BLaER1 treated with 17β-estradiol and CSF1 and Interleukin-3, amounts not matched to agents 10 nM and 100 nM (cell line): ENCODE data around the gene TEK.

Source experiments
- H3K27ac ChIP-seq, 11 experiments: shearing (Covaris generic); formaldehyde crosslinking; 2 replicates each; pipeline ENCODE4 v1.8.1; 2022
- H3K27me3 ChIP-seq, 11 experiments: shearing (Covaris generic); formaldehyde crosslinking; 2 replicates each; pipeline ENCODE4 v1.8.1; 2022
- H3K36me3 ChIP-seq, 11 experiments: shearing (Covaris generic); formaldehyde crosslinking; 2 replicates each; pipeline ENCODE4 v1.8.1; 2022
- H3K4me1 ChIP-seq, 10 experiments: shearing (Covaris generic); formaldehyde crosslinking; 2 replicates each; pipeline ENCODE4 v1.8.1; 2022
- H3K4me2 ChIP-seq, 11 experiments: shearing (Covaris generic); formaldehyde crosslinking; 2 replicates each; pipeline ENCODE4 v1.8.1; 2022
- H3K4me3 ChIP-seq, 10 experiments: shearing (Covaris generic); formaldehyde crosslinking; 2 replicates each; pipeline ENCODE4 v1.8.1; 2022
- H3K9ac ChIP-seq, 11 experiments: shearing (Covaris generic); formaldehyde crosslinking; 2 replicates each; pipeline ENCODE4 v1.8.1; 2022
- H3K9me3 ChIP-seq, 11 experiments: shearing (Covaris generic); formaldehyde crosslinking; replicated peaks in 1 of 11; 2 replicates each; pipeline ENCODE4 v1.8.1; 2022
- H4K20me1 ChIP-seq, 11 experiments: shearing (Covaris generic); formaldehyde crosslinking; 2 replicates each; pipeline ENCODE4 v1.8.1; 2022
- Cebpa-rat ChIP-seq, 11 experiments: shearing (Covaris generic); IDR thresholded peaks; 2 replicates each; pipeline ENCODE4 v1.8.1; 2022

TEK gene

DNA sequence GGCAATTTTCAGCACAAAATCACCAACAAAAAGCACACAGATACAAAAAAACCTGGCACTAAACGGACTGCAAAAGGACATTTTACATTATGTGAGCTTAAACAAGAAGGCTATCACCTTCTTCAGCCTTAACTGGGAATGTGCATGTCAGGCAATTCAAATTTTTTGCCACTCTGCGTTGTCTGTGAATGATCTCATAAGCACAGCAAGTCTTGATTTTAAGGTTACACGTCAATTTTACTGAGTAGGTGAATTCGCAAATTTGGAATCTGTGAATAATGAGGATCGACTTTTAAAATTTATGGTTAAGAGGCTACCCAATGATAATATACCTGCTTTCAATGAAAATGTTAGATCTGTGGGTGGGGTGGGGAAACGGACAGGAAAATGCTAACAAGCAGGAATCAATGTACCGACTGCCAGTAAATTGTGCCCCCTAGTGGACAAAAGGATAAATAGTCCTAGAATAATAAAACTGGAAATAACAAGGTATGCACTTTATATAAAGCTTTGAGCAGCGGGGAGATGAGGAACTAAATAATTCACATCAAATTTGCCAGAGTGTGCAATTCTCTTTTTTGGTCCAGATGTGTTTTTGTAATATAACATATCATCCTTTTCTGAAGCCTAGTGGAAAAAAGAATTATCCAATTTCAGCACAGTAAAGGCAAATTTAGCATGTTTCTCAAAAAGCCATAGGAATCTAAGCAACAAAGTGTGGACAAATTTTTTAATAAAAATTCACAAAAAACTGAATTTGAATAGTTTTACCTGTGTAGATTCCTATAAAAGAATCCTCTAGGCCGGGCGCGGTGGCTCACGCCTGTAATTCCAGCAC, 167.4 kb downstream of the TEK start:
- Histone ChIP-seq H3K4me3 (no peak overlapping the region), H3K27ac (no peak overlapping the region), H3K27me3 (no peaks in the 10 kb centered on the region), H3K9me3 (no peaks in the 10 kb centered on the region), H3K9ac (no peak overlapping the region), H3K4me1 (peaks cover 0 to 15% (median 2%) of the 10 kb centered on the region in 10 experiments; a peak in 8 of 20 replicates), H3K4me2 (no peak overlapping the region), H4K20me1 (no peaks in the 10 kb centered on the region), H3K36me3 (no peaks in the 10 kb centered on the region)
- no peak for TF ChIP-seq Cebpa-rat (IDR thresholded peaks at IDR 0.05)

DNA sequence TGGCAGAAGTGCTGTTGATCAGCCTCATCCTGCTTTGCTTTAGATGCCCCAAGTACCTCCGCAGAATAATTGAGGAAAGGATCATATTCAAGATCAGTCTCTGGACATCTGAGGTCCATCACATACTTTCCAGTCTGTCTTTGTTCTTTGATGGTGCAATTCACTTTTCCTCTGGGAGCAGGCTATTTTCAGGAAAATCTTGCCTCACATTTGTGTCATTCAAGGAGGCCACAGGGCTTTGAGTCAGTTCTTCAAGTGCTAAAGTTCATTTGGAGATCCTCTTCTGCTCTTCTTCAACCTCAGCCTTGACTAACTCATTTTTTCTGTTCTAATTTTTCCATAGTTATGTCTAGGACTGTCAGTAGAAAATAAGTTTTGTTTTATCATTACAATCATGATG, 169.3 kb downstream of the TEK start:
- Histone ChIP-seq H3K27me3 (no peaks in the 10 kb centered on the region), H3K36me3 (no peaks in the 10 kb centered on the region), H3K9ac (no peak overlapping the region), H3K4me1 (peaks cover 0 to 21% (median 2%) of the 10 kb centered on the region in 10 experiments; a peak in 8 of 20 replicates), H3K9me3 (no peaks in the 10 kb centered on the region), H3K4me3 (no peak overlapping the region), H3K27ac (no peak overlapping the region), H3K4me2 (no peak overlapping the region), H4K20me1 (no peaks in the 10 kb centered on the region)
- TF ChIP-seq Cebpa-rat (IDR thresholded peaks at IDR 0.05): no peak

DNA sequence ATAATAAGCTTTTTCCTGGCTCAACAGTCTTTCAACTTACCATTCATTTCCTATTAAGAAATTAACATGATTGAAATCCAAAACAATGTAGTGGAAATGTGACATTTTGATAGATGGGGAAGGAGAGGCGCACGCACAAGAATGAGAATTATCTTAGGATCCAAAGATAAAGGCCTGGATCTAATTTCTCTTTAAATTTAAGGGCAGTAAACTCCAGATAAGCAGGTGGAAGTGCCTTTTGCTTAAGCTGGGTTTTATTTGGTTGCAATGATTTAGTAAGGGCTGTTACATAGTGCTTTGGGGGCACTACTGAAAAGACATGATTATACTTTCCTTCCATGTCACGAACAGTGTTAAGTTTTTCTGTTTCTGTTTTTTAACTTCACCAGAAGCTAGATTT, 170.6 kb downstream of the TEK start:
- H4K20me1 ChIP-seq: no peaks in the 10 kb centered on the region
- H3K9me3 ChIP-seq: no peaks in the 10 kb centered on the region
- H3K4me3 ChIP-seq: no peak overlapping the region
- no peak overlapping the region for H3K4me2 ChIP-seq
- H3K36me3 ChIP-seq: no peaks in the 10 kb centered on the region
- TF ChIP-seq Cebpa-rat (IDR thresholded peaks at IDR 0.05): no peak
- no peaks in the 10 kb centered on the region for H3K27me3 ChIP-seq
- H3K9ac ChIP-seq: no peak overlapping the region
- no peak overlapping the region for H3K27ac ChIP-seq
- H3K4me1 ChIP-seq: peaks cover 0 to 21% (median 2%) of the 10 kb centered on the region in 10 experiments; a peak in 8 of 20 replicates
